ENCODE measurements around the gene PPP2R2C.

Gene PPP2R2C

GRCh38 chr4:6364146-6364545, 108.3 kb downstream of the PPP2R2C start:
- no peak for DNase-seq (ENCODE audit: low spot score)

- DNase-seq (ENCODE audit: low spot score) = no peak
These were observed 109.5 kb downstream of the PPP2R2C start for GRCh38 chr4:6362896-6363295.

GRCh38 chr4:6362243-6362885, 110.0 kb downstream of the PPP2R2C start:
- DNase-seq (ENCODE audit: low spot score) = no peak

GRCh38 chr4:6361076-6361784, 111.2 kb downstream of the PPP2R2C start:
- DNase-seq (ENCODE audit: low spot score) = no peak

- DNase-seq (ENCODE audit: low spot score) = no peak
These were observed 112.0 kb downstream of the PPP2R2C start for GRCh38 chr4:6360385-6360784.

GRCh38 chr4:6359536-6360308, 112.7 kb downstream of the PPP2R2C start:
- no peak for DNase-seq (ENCODE audit: low spot score)

- DNase-seq (ENCODE audit: low spot score) = no peak
These were observed 114.9 kb downstream of the PPP2R2C start for GRCh38 chr4:6357476-6357875.

- DNase-seq (ENCODE audit: low spot score) = no peak
These were observed 116.3 kb downstream of the PPP2R2C start for GRCh38 chr4:6356076-6356560.

- no peak for DNase-seq (ENCODE audit: low spot score)
These were observed 117.4 kb downstream of the PPP2R2C start for GRCh38 chr4:6355052-6355451.

- no peak for DNase-seq (ENCODE audit: low spot score)
These were observed 117.8 kb downstream of the PPP2R2C start for GRCh38 chr4:6354626-6355025.

GRCh38 chr4:6354119-6354518, 118.3 kb downstream of the PPP2R2C start:
- DNase-seq (ENCODE audit: low spot score) = no peak

GRCh38 chr4:6352031-6352692, 120.3 kb downstream of the PPP2R2C start:
- no peak for DNase-seq (ENCODE audit: low spot score)

GRCh38 chr4:6351246-6352000, 121.0 kb downstream of the PPP2R2C start:
- no peak for DNase-seq (ENCODE audit: low spot score)

GRCh38 chr4:6350646-6351045, 121.8 kb downstream of the PPP2R2C start:
- DNase-seq (ENCODE audit: low spot score) = no peak

- no peak for DNase-seq (ENCODE audit: low spot score)
These were observed 122.4 kb downstream of the PPP2R2C start for GRCh38 chr4:6349896-6350603.

GRCh38 chr4:6348408-6348807, 124.0 kb downstream of the PPP2R2C start:
- DNase-seq (ENCODE audit: low spot score) = no peak

GRCh38 chr4:6347511-6348045, 124.8 kb downstream of the PPP2R2C start:
- DNase-seq (ENCODE audit: low spot score) = no peak

- no peak for DNase-seq (ENCODE audit: low spot score)
These were observed 125.9 kb downstream of the PPP2R2C start for GRCh38 chr4:6346373-6347110.

- no peak for DNase-seq (ENCODE audit: low spot score)
These were observed 126.5 kb downstream of the PPP2R2C start for GRCh38 chr4:6345866-6346265.
